Hepatocyte (in vitro differentiated cells): ENCODE results near the gene PIAS1. TPM values are rescaled to one million over a fixed set of nuclear protein-coding genes. Genes with fewer than 3 reads are reported as not detected.
"Not testable (repeated sequence)": the region's sequence is repeated elsewhere in the genome, so short reads cannot be mapped to it uniquely, and the experiment has no call there.

Source experiments
- DNase-seq: peaks from one replicate; pipeline ENCODE4 v3.0.0-alpha.2; 2016; ENCODE audit warnings: low spot score
- H2AFZ ChIP-seq: fragments of 200-600 bp; sonication (generic); 2 replicates; pipeline ENCODE4 v1.6.0; 2016; ENCODE audit warnings: antibody characterized with exemption, mild to moderate bottlenecking
- H3K27ac ChIP-seq: fragments of 200-600 bp; sonication (generic); 2 replicates; pipeline ENCODE4 v1.5.1; 2016; ENCODE audit warnings: mild to moderate bottlenecking
- H3K27me3 ChIP-seq: fragments of 200-600 bp; sonication (generic); 2 replicates; pipeline ENCODE4 v1.6.1; 2016
- H3K36me3 ChIP-seq: fragments of 200-600 bp; sonication (generic); replicated peaks from 2 replicates; pipeline ENCODE4 v1.5.1; 2016; ENCODE audit warnings: low read depth; ENCODE audit not compliant: insufficient read depth
- H3K4me1 ChIP-seq: fragments of 200-600 bp; sonication (generic); 2 replicates; pipeline ENCODE4 v1.5.1; 2016; ENCODE audit warnings: mild to moderate bottlenecking, moderate library complexity; ENCODE audit not compliant: insufficient read depth
- H3K4me2 ChIP-seq: fragments of 200-600 bp; sonication (generic); 2 replicates; pipeline ENCODE4 v1.6.0; 2016
- H3K4me3 ChIP-seq: fragments of 200-600 bp; sonication (generic); 2 replicates; pipeline ENCODE4 v1.5.1; 2016; ENCODE audit warnings: mild to moderate bottlenecking
- H3K79me2 ChIP-seq: fragments of 200-600 bp; sonication (generic); 2 replicates; pipeline ENCODE4 v1.6.0; 2017; ENCODE audit warnings: mild to moderate bottlenecking
- H3K9me2 ChIP-seq: fragments of 200-600 bp; sonication (generic); replicated peaks from 2 replicates; pipeline ENCODE4 v1.6.0; 2017; ENCODE audit warnings: mild to moderate bottlenecking; ENCODE audit not compliant: insufficient read depth
- H3K9me3 ChIP-seq: fragments of 200-600 bp; sonication (generic); 2 replicates; pipeline ENCODE4 v1.5.1; 2016; ENCODE audit warnings: low read depth, mild to moderate bottlenecking
- H4K20me1 ChIP-seq: fragments of 200-600 bp; sonication (generic); 2 replicates; pipeline ENCODE4 v1.6.0; 2016; ENCODE audit warnings: mild to moderate bottlenecking; ENCODE audit not compliant: insufficient read depth, poor library complexity, severe bottlenecking
- CTCF ChIP-seq: fragments of 200-600 bp; sonication (generic); IDR thresholded peaks from 2 replicates; pipeline ENCODE4 v1.5.1; 2016; ENCODE audit warnings: antibody characterized with exemption, mild to moderate bottlenecking; ENCODE audit not compliant: poor library complexity
- EZH2 ChIP-seq: fragments of 200-600 bp; sonication (generic); IDR thresholded peaks from 2 replicates; pipeline ENCODE4 v1.6.1; 2016; ENCODE audit warnings: antibody characterized with exemption, mild to moderate bottlenecking, borderline replicate concordance
- EZH2phosphoT487 ChIP-seq: fragments of 200-600 bp; sonication (generic); IDR thresholded peaks from one replicate; pipeline ENCODE4 v1.6.1; 2018; ENCODE audit warnings: antibody characterized with exemption, mild to moderate bottlenecking, low read depth, moderate library complexity; ENCODE audit not compliant: unreplicated experiment, severe bottlenecking
- WGBS: methylation state at CpG from one replicate; pipeline ENCODE4 v1.1.6; 2016; ENCODE audit warnings: low lambda C conversion rate; ENCODE audit errors: missing lambda C conversion rate; 5-methylcytosine and 5-hydroxymethylcytosine counted together
- polyA plus RNA-seq: library from polyadenylated mRNA; unstranded; fragments of >200 nt; fragmentation: Nextera tagmentation; extraction: Ambion mirVana; gene quantifications from 2 replicates; pipeline ENCODE4 v1.2.1, GENCODE V29; 2016
- total RNA-seq: library from RNA; depleted of rRNA; stranded (reverse); fragments of >200 nt; gene quantifications from 2 replicates; pipeline ENCODE4 v1.2.3, GENCODE V29; 2014

The PIAS1 gene
- total and polyA plus RNA-seq, 2 experiments from 2014 or later, result 22.6 to 45.4 TPM

GRCh38 chr15:68201879-68202261 is 147.8 kb downstream of the PIAS1 start:
- no peaks in the 10 kb centered on the region for H3K9me2 ChIP-seq
- no peaks in the 10 kb centered on the region for H3K27me3 ChIP-seq
- H3K4me1 ChIP-seq, result peaks cover 54% of the 10 kb centered on the region
- peak overlapping the region; percentile 57 for H3K4me2 ChIP-seq
- H3K4me3 ChIP-seq, result no peak overlapping the region
- H4K20me1 ChIP-seq, result peaks cover 4% of the 10 kb centered on the region
- peak overlapping the region; percentile 7 for H3K27ac ChIP-seq
- no peak overlapping the region for H2AFZ ChIP-seq
- peaks cover 51% of the 10 kb centered on the region for H3K79me2 ChIP-seq
- H3K36me3 ChIP-seq, result no peaks in the 10 kb centered on the region
- 30% methylated on average over 3 of the region's 3 CpGs for WGBS
- DNase-seq, result no peak
- no peak for TF ChIP-seq EZH2phosphoT487
- TF ChIP-seq CTCF, result no peak
- TF ChIP-seq EZH2, result no peak
- no peaks in the 10 kb centered on the region for H3K9me3 ChIP-seq

- not testable (repeated sequence) for H3K9me2 ChIP-seq, H2AFZ ChIP-seq, H3K27me3 ChIP-seq, H3K36me3 ChIP-seq, H3K9me3 ChIP-seq, H3K4me3 ChIP-seq, H3K27ac ChIP-seq, DNase-seq, H4K20me1 ChIP-seq
- H3K79me2 ChIP-seq, result peaks cover 51% of the 10 kb centered on the region
- WGBS, result 96% methylated on average over 7 of the region's 7 CpGs
- H3K4me1 ChIP-seq, result peaks cover 54% of the 10 kb centered on the region
- H3K4me2 ChIP-seq, result peak overlapping the region; percentile 77
Measured at GRCh38 chr15:68202994-68203393, 148.9 kb downstream of the PIAS1 start.

GRCh38 chr15:68203486-68203885 is 149.4 kb downstream of the PIAS1 start:
- Histone ChIP-seq H3K4me3 (no peak overlapping the region), H3K27ac (no peak overlapping the region)
- WGBS, result 93% methylated on average over 5 of the region's 5 CpGs

GRCh38 chr15:68203956-68204355 is 149.8 kb downstream of the PIAS1 start:
- 98% methylated on average over 5 of the region's 5 CpGs for WGBS
- H3K27ac ChIP-seq, result peak overlapping the region; percentile 97
- no peaks in the 10 kb centered on the region for H3K9me3 ChIP-seq
- no peak overlapping the region for H3K4me3 ChIP-seq
- peaks cover 54% of the 10 kb centered on the region for H3K4me1 ChIP-seq
- peaks cover 4% of the 10 kb centered on the region for H4K20me1 ChIP-seq
- H3K27me3 ChIP-seq, result no peaks in the 10 kb centered on the region
- H3K36me3 ChIP-seq, result no peaks in the 10 kb centered on the region
- TF ChIP-seq EZH2phosphoT487, result no peak
- TF ChIP-seq CTCF, result no peak
- TF ChIP-seq EZH2, result no peak
- H3K9me2 ChIP-seq, result no peaks in the 10 kb centered on the region
- no peak for DNase-seq
- peak overlapping the region; percentile 77 for H3K4me2 ChIP-seq
- peaks cover 51% of the 10 kb centered on the region for H3K79me2 ChIP-seq
- no peak overlapping the region for H2AFZ ChIP-seq

More at GRCh38 chr15:68203486-68203885, 149.4 kb downstream of the PIAS1 start:
- TF ChIP-seq CTCF, result no peak
- peaks cover 54% of the 10 kb centered on the region for H3K4me1 ChIP-seq
- no peaks in the 10 kb centered on the region for H3K27me3 ChIP-seq
- H3K4me2 ChIP-seq, result peak overlapping the region; percentile 77
- peaks cover 51% of the 10 kb centered on the region for H3K79me2 ChIP-seq
- DNase-seq, result no peak
- H3K36me3 ChIP-seq, result no peaks in the 10 kb centered on the region
- H4K20me1 ChIP-seq, result peaks cover 4% of the 10 kb centered on the region
- H2AFZ ChIP-seq, result no peak overlapping the region
- H3K9me2 ChIP-seq, result no peaks in the 10 kb centered on the region
- no peaks in the 10 kb centered on the region for H3K9me3 ChIP-seq
